Measurements from ENCODE around the gene CLMN. TPM values are rescaled to one million over a fixed set of nuclear protein-coding genes. Genes with fewer than 3 reads are reported as not detected.

Gene CLMN
- total and polyA plus RNA-seq, 10 of the 15 experiments (the other 5 are each of a cell fraction or from before 2014, with no cell fraction given): 7.8 to 49.3 (median 18.5) TPM

DNA sequence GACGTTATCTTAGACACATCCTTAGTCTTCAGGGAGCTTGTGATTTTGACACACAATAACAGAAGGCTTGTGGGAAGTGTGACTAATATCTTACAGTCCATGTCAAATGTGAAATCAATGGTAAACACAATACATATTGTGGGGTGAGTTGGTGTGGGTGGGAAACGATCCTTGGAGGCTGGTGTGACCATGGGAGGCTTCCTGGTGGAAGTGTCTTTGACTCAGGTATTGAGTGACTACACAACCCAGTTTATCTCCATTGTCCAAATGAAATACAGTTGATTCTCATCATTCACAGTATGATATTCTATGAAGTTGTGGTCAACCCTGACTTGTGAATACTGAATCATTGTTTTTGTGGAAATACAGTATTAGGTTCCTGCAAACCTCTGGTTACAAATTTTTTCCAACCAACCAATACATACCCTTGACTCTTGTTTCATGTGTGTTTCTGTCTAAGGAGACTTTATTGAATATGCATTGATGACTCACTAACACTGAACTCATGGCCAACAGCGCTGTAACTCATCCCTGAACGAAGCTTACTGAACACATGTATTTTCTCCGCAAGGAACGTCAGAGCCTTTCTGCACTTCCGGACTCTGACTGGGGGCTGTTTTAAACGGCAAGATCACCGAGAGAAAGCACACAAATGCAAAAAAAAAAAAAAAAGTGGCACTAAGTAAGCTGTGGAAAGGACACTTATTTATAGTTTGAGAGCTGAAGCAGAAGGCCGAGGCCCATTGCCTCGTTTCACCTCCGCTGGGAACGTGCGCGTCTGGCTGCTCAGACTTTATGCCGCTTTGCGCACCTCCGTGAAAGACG, 59.0 kb downstream of the CLMN start (continued):
- TF ChIP-seq PAX8 (IDR thresholded peaks at IDR 0.05): no peak
- no peak for TF ChIP-seq CREB1 (IDR thresholded peaks at IDR 0.05; ENCODE audit: low read depth)
- TF ChIP-seq MYB (IDR thresholded peaks at IDR 0.05; ENCODE audit: borderline replicate concordance, low read depth, low read length): no peak
- TF ChIP-seq SREBF1 (IDR thresholded peaks at IDR 0.05; ENCODE audit: low read length): no peak
- TF ChIP-seq EED (IDR thresholded peaks at IDR 0.05; ENCODE audit: low read depth): peak; percentile 89
- TF ChIP-seq CEBPB (IDR thresholded peaks at IDR 0.05; ENCODE audit: borderline replicate concordance in 1 of 2, low read depth in 2 of 2, low read length in 2 of 2): no peak
- TF ChIP-seq RB1 (IDR thresholded peaks at IDR 0.05; ENCODE audit: borderline replicate concordance): no peak
- TF ChIP-seq PML (IDR thresholded peaks at IDR 0.05; ENCODE audit: low read length): no peak
- TF ChIP-seq ATF7 (IDR thresholded peaks at IDR 0.05; ENCODE audit: low read depth): no peak
- TF ChIP-seq ATF2 (IDR thresholded peaks at IDR 0.05; ENCODE audit: low read length): peak; percentile 65; the same call in 1 of the 2 replicates
- TF ChIP-seq YY1 (IDR thresholded peaks at IDR 0.05; ENCODE audit: low read depth, low read length): no peak
- no peak for TF ChIP-seq SMC3 (IDR thresholded peaks at IDR 0.05; ENCODE audit: borderline replicate concordance, low read length)
- no peak for TF ChIP-seq ASH2L (IDR thresholded peaks at IDR 0.05; ENCODE audit: borderline replicate concordance, low read depth)
- TF ChIP-seq, protein P1, sequence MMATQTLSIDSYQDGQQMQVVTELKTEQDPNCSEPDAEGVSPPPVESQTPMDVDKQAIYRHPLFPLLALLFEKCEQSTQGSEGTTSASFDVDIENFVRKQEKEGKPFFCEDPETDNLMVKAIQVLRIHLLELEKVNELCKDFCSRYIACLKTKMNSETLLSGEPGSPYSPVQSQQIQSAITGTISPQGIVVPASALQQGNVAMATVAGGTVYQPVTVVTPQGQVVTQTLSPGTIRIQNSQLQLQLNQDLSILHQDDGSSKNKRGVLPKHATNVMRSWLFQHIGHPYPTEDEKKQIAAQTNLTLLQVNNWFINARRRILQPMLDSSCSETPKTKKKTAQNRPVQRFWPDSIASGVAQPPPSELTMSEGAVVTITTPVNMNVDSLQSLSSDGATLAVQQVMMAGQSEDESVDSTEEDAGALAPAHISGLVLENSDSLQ (IDR thresholded peaks at IDR 0.05): no peak
- TF ChIP-seq IRF3 (IDR thresholded peaks at IDR 0.05): no peak
- TF ChIP-seq ZZZ3 (IDR thresholded peaks at IDR 0.05; ENCODE audit: control insufficient read depth, insufficient read length, low read depth): no peak
- no peak for TF ChIP-seq BACH1 (IDR thresholded peaks at IDR 0.05; ENCODE audit: borderline replicate concordance)
- TF ChIP-seq ZNF687 (IDR thresholded peaks at IDR 0.05): no peak
- TF ChIP-seq BMI1 (IDR thresholded peaks at IDR 0.05; ENCODE audit: borderline replicate concordance): no peak
- no peak for TF ChIP-seq RELB (IDR thresholded peaks at IDR 0.05; ENCODE audit: low read depth)
- no peak for TF ChIP-seq SPI1 (IDR thresholded peaks at IDR 0.05; ENCODE audit: borderline replicate concordance, insufficient read depth, low read depth, low read length)

Data from GM12878 (cell line).